Neural progenitor cell (in vitro differentiated cells): Measurements from ENCODE around the gene SP100. TPM values are rescaled to one million over a fixed set of nuclear protein-coding genes. Genes with fewer than 3 reads are reported as not detected.

Experiments
- DNase-seq: peaks from one replicate; pipeline ENCODE4 v3.0.0-alpha.2; 2016; ENCODE audit warnings: low spot score
- H2AFZ ChIP-seq: fragments of 200-600 bp; sonication (generic); replicated peaks from 2 replicates; pipeline ENCODE4 v1.6.1; 2016; ENCODE audit warnings: antibody characterized with exemption
- H3F3A ChIP-seq: fragments of 200-600 bp; sonication (generic); 2 replicates; pipeline ENCODE4 v1.6.1; 2016; ENCODE audit warnings: antibody characterized with exemption, low read depth
- H3K27ac ChIP-seq: fragments of 200-600 bp; sonication (generic); 2 replicates; pipeline ENCODE4 v1.5.1; 2016; ENCODE audit warnings: mild to moderate bottlenecking
- H3K27me3 ChIP-seq: fragments of 200-600 bp; sonication (generic); 2 replicates; pipeline ENCODE4 v1.6.1; 2016; ENCODE audit warnings: mild to moderate bottlenecking, moderate library complexity
- H3K36me3 ChIP-seq: fragments of 200-600 bp; sonication (generic); 2 replicates; pipeline ENCODE4 v1.5.1; 2016
- H3K4me1 ChIP-seq: fragments of 200-600 bp; sonication (generic); 2 replicates; pipeline ENCODE4 v1.6.1; 2016; ENCODE audit warnings: mixed run types
- H3K4me2 ChIP-seq: fragments of 200-600 bp; sonication (generic); 2 replicates; pipeline ENCODE4 v1.6.1; 2016
- H3K4me3 ChIP-seq: fragments of 200-600 bp; sonication (generic); 2 replicates; pipeline ENCODE4 v1.5.1; 2016
- H3K79me2 ChIP-seq: fragments of 200-600 bp; sonication (generic); 2 replicates; pipeline ENCODE4 v1.6.1; 2016; ENCODE audit warnings: low read depth
- H3K9ac ChIP-seq: fragments of 200-600 bp; sonication (generic); 2 replicates; pipeline ENCODE4 v1.6.1; 2016
- H3K9me3 ChIP-seq: fragments of 200-600 bp; sonication (generic); 2 replicates; pipeline ENCODE4 v1.5.1; 2016; ENCODE audit warnings: low read depth
- H4K20me1 ChIP-seq: fragments of 200-600 bp; sonication (generic); 2 replicates; pipeline ENCODE4 v1.6.1; 2016; ENCODE audit warnings: low read depth
- H3K27ac Mint-ChIP-seq: 3 replicates; pipeline ENCODE4 v1.8.0; 2021; ENCODE audit warnings: mixed read lengths
- H3K27me3 Mint-ChIP-seq: 2 replicates; pipeline ENCODE4 v1.8.0; 2022; ENCODE audit warnings: low read depth, mild to moderate bottlenecking, inconsistent platforms, moderate library complexity, mixed read lengths; ENCODE audit not compliant: insufficient read depth
- H3K36me3 Mint-ChIP-seq: 3 replicates; pipeline ENCODE4 v1.8.0; 2021; ENCODE audit warnings: mixed read lengths
- H3K4me1 Mint-ChIP-seq: 3 replicates; pipeline ENCODE4 v1.8.0; 2021; ENCODE audit warnings: mixed read lengths
- H3K4me3 Mint-ChIP-seq: 3 replicates; pipeline ENCODE4 v1.8.0; 2021; ENCODE audit warnings: mild to moderate bottlenecking, moderate library complexity, mixed read lengths
- H3K9me3 Mint-ChIP-seq: 3 replicates; pipeline ENCODE4 v1.8.0; 2020; ENCODE audit warnings: mixed read lengths
- CTCF ChIP-seq: fragments of 200-600 bp; sonication (generic); IDR thresholded peaks from 2 replicates; pipeline ENCODE4 v1.5.1; 2017; ENCODE audit warnings: antibody characterized with exemption, mild to moderate bottlenecking
- EZH2 ChIP-seq: fragments of 200-600 bp; sonication (generic); IDR thresholded peaks from 2 replicates; pipeline ENCODE4 v1.6.1; 2017; ENCODE audit warnings: antibody characterized with exemption, mild to moderate bottlenecking, moderate library complexity
- EZH2phosphoT487 ChIP-seq: fragments of 200-600 bp; sonication (generic); IDR thresholded peaks from 2 replicates; pipeline ENCODE4 v1.6.1; 2017; ENCODE audit warnings: antibody characterized with exemption
- total RNA-seq: library from RNA; depleted of rRNA; stranded (reverse); fragments of >200 nt; gene quantifications from 2 replicates; pipeline ENCODE4 v1.2.3, GENCODE V29; 2015; ENCODE audit warnings: low replicate concordance

The SP100 gene
- total RNA-seq, 1 donor from 2014 or later, result 0.69 TPM

- no peak for TF ChIP-seq CTCF
- TF ChIP-seq EZH2, result no peak
- no peak for TF ChIP-seq EZH2phosphoT487
- Mint-ChIP-seq H3K4me3 (no peak overlapping the region), H3K9me3 (peaks cover 4% of the 10 kb centered on the region), H3K4me1 (no peaks in the 10 kb centered on the region), H3K27me3 (peaks cover 5% of the 10 kb centered on the region), H3K36me3 (no peaks in the 10 kb centered on the region), H3K27ac (no peak overlapping the region)
- no peaks in the 10 kb centered on the region for H3F3A ChIP-seq
- no peaks in the 10 kb centered on the region for H3K36me3 ChIP-seq
- H3K4me3 ChIP-seq, result no peak overlapping the region
- H3K79me2 ChIP-seq, result no peaks in the 10 kb centered on the region
- no peaks in the 10 kb centered on the region for H3K4me1 ChIP-seq
- no peak for DNase-seq
- no peaks in the 10 kb centered on the region for H4K20me1 ChIP-seq
- H3K27me3 ChIP-seq, result no peaks in the 10 kb centered on the region
- no peak overlapping the region for H2AFZ ChIP-seq
- no peak overlapping the region for H3K27ac ChIP-seq
- H3K9me3 ChIP-seq, result no peaks in the 10 kb centered on the region
- no peak overlapping the region for H3K4me2 ChIP-seq
- no peak overlapping the region for H3K9ac ChIP-seq
Observed at GRCh38 chr2:230578106-230578505, 162.1 kb downstream of the SP100 start.

GRCh38 chr2:230582851-230583283, 166.9 kb downstream of the SP100 start:
- H3K36me3 ChIP-seq, result no peaks in the 10 kb centered on the region
- no peak overlapping the region for H3K27ac ChIP-seq
- no peak overlapping the region for H2AFZ ChIP-seq
- Mint-ChIP-seq H3K4me1 (no peaks in the 10 kb centered on the region), H3K27ac (no peak overlapping the region), H3K36me3 (no peaks in the 10 kb centered on the region), H3K9me3 (peaks cover 4% of the 10 kb centered on the region), H3K4me3 (no peak overlapping the region), H3K27me3 (no peaks in the 10 kb centered on the region)
- no peaks in the 10 kb centered on the region for H3K79me2 ChIP-seq
- no peaks in the 10 kb centered on the region for H4K20me1 ChIP-seq
- no peak for TF ChIP-seq CTCF
- TF ChIP-seq EZH2, result no peak
- no peak for TF ChIP-seq EZH2phosphoT487
- no peaks in the 10 kb centered on the region for H3F3A ChIP-seq
- H3K9ac ChIP-seq, result no peak overlapping the region
- no peak for DNase-seq
- no peaks in the 10 kb centered on the region for H3K27me3 ChIP-seq
- no peaks in the 10 kb centered on the region for H3K9me3 ChIP-seq
- H3K4me2 ChIP-seq, result no peak overlapping the region
- no peaks in the 10 kb centered on the region for H3K4me1 ChIP-seq
- H3K4me3 ChIP-seq, result no peak overlapping the region

- no peaks in the 10 kb centered on the region for H3F3A ChIP-seq
- no peak overlapping the region for H3K9ac ChIP-seq
- H3K4me3 ChIP-seq, result no peak overlapping the region
- no peak overlapping the region for H3K4me3 Mint-ChIP-seq
- H3K27me3 ChIP-seq, result no peaks in the 10 kb centered on the region
- no peaks in the 10 kb centered on the region for H3K79me2 ChIP-seq
- no peak for DNase-seq
- H3K36me3 ChIP-seq, result no peaks in the 10 kb centered on the region
- no peaks in the 10 kb centered on the region for H3K36me3 Mint-ChIP-seq
- no peaks in the 10 kb centered on the region for H3K27me3 Mint-ChIP-seq
- no peak overlapping the region for H2AFZ ChIP-seq
- H3K4me1 Mint-ChIP-seq, result no peaks in the 10 kb centered on the region
- H4K20me1 ChIP-seq, result no peaks in the 10 kb centered on the region
- no peak overlapping the region for H3K27ac ChIP-seq
- H3K27ac Mint-ChIP-seq, result no peak overlapping the region
- TF ChIP-seq EZH2phosphoT487 (no peak), CTCF (no peak), EZH2 (no peak)
- no peak overlapping the region for H3K4me2 ChIP-seq
- no peaks in the 10 kb centered on the region for H3K4me1 ChIP-seq
- H3K9me3 ChIP-seq, result no peaks in the 10 kb centered on the region
- peaks cover 4% of the 10 kb centered on the region for H3K9me3 Mint-ChIP-seq
Observed at GRCh38 chr2:230583581-230583980, 167.6 kb downstream of the SP100 start.
